ENCODE results near the gene RPUSD3. TPM values are rescaled to one million over a fixed set of nuclear protein-coding genes. Genes with fewer than 3 reads are reported as not detected.

Gene RPUSD3
- total and polyA plus RNA-seq, 9 of the 15 experiments (the other 6 are each of a cell fraction or from before 2014, with no cell fraction given) = 13.8 to 99.0 (median 59.3) TPM

GRCh38 chr3:9791790-9792404 is 51.9 kb downstream of the RPUSD3 start (continued):
- TF ChIP-seq ZBTB1 (CRISPR knock-in tag; IDR thresholded peaks at IDR 0.05; ENCODE audit: borderline replicate concordance, low read depth) (0 out of 2 replicates have a peak, but pooled peaks have one; percentile 34), SP1 (CRISPR knock-in tag; IDR thresholded peaks at IDR 0.05) (peak; percentile 30; the same call in 1 of the 2 replicates), ESRRA (IDR thresholded peaks at IDR 0.05; ENCODE audit: borderline replicate concordance, low read depth) (peak; percentile 95), MEF2D (tag; conservative IDR thresholded peaks at IDR 0.05; ENCODE audit: low read depth) (0 out of 2 replicates have a peak, but pooled peaks have one; percentile 34), KLF6 (CRISPR knock-in tag; IDR thresholded peaks at IDR 0.05; ENCODE audit: borderline replicate concordance) (no peak), TCF7L2 (IDR thresholded peaks at IDR 0.05; ENCODE audit: low read depth, low read length) (no peak), ERF (CRISPR knock-in tag; IDR thresholded peaks at IDR 0.05) (peak; percentile 18; the same call in 1 of the 2 replicates), BRD4 (IDR thresholded peaks at IDR 0.05) (peak; percentile 98), ZNF592 (IDR thresholded peaks at IDR 0.05) (peak; percentile 55; the same call in 1 of the 2 replicates), ELF4 (CRISPR knock-in tag; IDR thresholded peaks at IDR 0.05) (0 out of 2 replicates have a peak, but pooled peaks have one; percentile 12), POLR2AphosphoS2 (IDR thresholded peaks at IDR 0.05; ENCODE audit: low read length) (no peak), U2AF1 (optimal IDR thresholded peaks at IDR 0.05; ENCODE audit: low read depth, low read length) (no peak), ZNF589 (CRISPR knock-in tag; IDR thresholded peaks at IDR 0.05; ENCODE audit: low read depth) (0 out of 2 replicates have a peak, but pooled peaks have one; percentile 21), ZNF696 (CRISPR knock-in tag; conservative IDR thresholded peaks at IDR 0.05) (no peak; the same call in 1 of the 2 replicates), TCF15 (CRISPR knock-in tag; IDR thresholded peaks at IDR 0.05) (0 out of 2 replicates have a peak, but pooled peaks have one; percentile 68), SUPT5H (IDR thresholded peaks at IDR 0.05) (0 out of 2 replicates have a peak, but pooled peaks have one; percentile 66)
- TF ChIP-seq, protein P1, sequence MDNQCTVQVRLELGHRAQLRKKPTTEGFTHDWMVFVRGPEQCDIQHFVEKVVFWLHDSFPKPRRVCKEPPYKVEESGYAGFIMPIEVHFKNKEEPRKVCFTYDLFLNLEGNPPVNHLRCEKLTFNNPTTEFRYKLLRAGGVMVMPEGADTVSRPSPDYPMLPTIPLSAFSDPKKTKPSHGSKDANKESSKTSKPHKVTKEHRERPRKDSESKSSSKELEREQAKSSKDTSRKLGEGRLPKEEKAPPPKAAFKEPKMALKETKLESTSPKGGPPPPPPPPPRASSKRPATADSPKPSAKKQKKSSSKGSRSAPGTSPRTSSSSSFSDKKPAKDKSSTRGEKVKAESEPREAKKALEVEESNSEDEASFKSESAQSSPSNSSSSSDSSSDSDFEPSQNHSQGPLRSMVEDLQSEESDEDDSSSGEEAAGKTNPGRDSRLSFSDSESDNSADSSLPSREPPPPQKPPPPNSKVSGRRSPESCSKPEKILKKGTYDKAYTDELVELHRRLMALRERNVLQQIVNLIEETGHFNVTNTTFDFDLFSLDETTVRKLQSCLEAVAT (IDR thresholded peaks at IDR 0.05) = peak in 1 of 2 experiments; percentile 11; a peak in 1 of 4 replicates
- TF ChIP-seq, protein P2, sequence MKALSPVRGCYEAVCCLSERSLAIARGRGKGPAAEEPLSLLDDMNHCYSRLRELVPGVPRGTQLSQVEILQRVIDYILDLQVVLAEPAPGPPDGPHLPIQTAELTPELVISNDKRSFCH (CRISPR knock-in tag; IDR thresholded peaks at IDR 0.05) = no peak
- TF ChIP-seq, protein P2 (tag; IDR thresholded peaks at IDR 0.05) = 0 out of 2 replicates have a peak, but pooled peaks have one; percentile 54

All from K562 (cell line).